Kidney epithelial cell (primary cell): Measurements from ENCODE around the gene DNAH14. TPM values are rescaled to one million over a fixed set of nuclear protein-coding genes. Genes with fewer than 3 reads are reported as not detected.

ENCODE experiments used
- DNase-seq: peaks from one replicate; pipeline ENCODE4 v3.0.0-alpha.2; 2010; ENCODE audit warnings: low read depth
- H3K27me3 ChIP-seq: 2 replicates; pipeline ENCODE4 v1.6.0; 2011; ENCODE audit warnings: low read length; ENCODE audit not compliant: control insufficient read depth, insufficient read depth
- H3K36me3 ChIP-seq: 2 replicates; pipeline ENCODE4 v1.5.1; 2011; ENCODE audit warnings: low read length; ENCODE audit not compliant: control insufficient read depth, insufficient read depth
- H3K4me3 ChIP-seq: 2 replicates; pipeline ENCODE4 v1.5.1; 2011; ENCODE audit warnings: low read depth, mild to moderate bottlenecking, control low read depth, low read length
- total RNA-seq: library from RNA; depleted of rRNA; stranded (reverse); fragments of >200 nt; gene quantifications from 2 replicates; pipeline ENCODE4 v1.2.3, GENCODE V29; 2015
- TF ChIP-seq, protein P1 (sequence below): IDR thresholded peaks from 2 replicates; pipeline ENCODE4 v1.5.1; 2011; ENCODE audit warnings: mild to moderate bottlenecking, moderate library complexity, low read length, control low read depth, inconsistent platforms; ENCODE audit not compliant: insufficient read depth, poor library complexity, severe bottlenecking

The DNAH14 gene
- total RNA-seq, 1 donor from 2014 or later = 30.8 TPM

- Histone ChIP-seq H3K36me3 (no peaks in the 10 kb centered on the region), H3K27me3 (no peaks in the 10 kb centered on the region), H3K4me3 (no peak overlapping the region)
- TF ChIP-seq, protein P1, sequence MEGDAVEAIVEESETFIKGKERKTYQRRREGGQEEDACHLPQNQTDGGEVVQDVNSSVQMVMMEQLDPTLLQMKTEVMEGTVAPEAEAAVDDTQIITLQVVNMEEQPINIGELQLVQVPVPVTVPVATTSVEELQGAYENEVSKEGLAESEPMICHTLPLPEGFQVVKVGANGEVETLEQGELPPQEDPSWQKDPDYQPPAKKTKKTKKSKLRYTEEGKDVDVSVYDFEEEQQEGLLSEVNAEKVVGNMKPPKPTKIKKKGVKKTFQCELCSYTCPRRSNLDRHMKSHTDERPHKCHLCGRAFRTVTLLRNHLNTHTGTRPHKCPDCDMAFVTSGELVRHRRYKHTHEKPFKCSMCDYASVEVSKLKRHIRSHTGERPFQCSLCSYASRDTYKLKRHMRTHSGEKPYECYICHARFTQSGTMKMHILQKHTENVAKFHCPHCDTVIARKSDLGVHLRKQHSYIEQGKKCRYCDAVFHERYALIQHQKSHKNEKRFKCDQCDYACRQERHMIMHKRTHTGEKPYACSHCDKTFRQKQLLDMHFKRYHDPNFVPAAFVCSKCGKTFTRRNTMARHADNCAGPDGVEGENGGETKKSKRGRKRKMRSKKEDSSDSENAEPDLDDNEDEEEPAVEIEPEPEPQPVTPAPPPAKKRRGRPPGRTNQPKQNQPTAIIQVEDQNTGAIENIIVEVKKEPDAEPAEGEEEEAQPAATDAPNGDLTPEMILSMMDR = no peak
- no peak for DNase-seq
Observed at GRCh38 chr1:225259542-225259941, 330.1 kb downstream of the DNAH14 start.

- DNase-seq = no peak
- TF ChIP-seq, protein P1 = no peak
- no peaks in the 10 kb centered on the region for H3K27me3 ChIP-seq
- no peak overlapping the region for H3K4me3 ChIP-seq
- no peaks in the 10 kb centered on the region for H3K36me3 ChIP-seq
Observed at GRCh38 chr1:225260319-225260718, 330.8 kb downstream of the DNAH14 start.

DNA sequence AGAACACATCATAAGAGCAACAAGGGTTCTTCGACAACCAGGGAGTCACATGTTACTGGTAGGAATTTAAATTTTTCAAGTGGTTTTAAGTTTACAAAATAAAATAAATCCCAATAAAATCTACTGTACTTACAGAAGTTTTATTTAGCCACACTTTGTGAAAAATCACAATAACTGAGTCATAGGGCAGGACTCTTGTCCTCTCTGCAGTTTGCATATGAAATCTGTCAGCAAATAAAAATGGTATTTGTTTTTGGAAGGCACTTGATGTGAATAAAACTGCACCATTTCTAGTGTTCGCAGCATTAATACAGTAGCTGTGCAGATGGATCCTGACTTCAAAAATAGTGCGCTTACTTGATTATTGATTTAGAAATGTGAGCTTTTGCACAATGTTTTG, 348.0 kb downstream of the DNAH14 start:
- TF ChIP-seq, protein P1 = no peak
- DNase-seq = no peak

GRCh38 chr1:225280563-225280962, 351.1 kb downstream of the DNAH14 start:
- no peak for DNase-seq
- no peak overlapping the region for H3K4me3 ChIP-seq
- TF ChIP-seq, protein P1 = no peak
- no peaks in the 10 kb centered on the region for H3K36me3 ChIP-seq
- no peaks in the 10 kb centered on the region for H3K27me3 ChIP-seq

More for the DNA sequence above, 348.0 kb downstream of the DNAH14 start:
- H3K4me3 ChIP-seq = no peak overlapping the region
- no peaks in the 10 kb centered on the region for H3K27me3 ChIP-seq
- H3K36me3 ChIP-seq = no peaks in the 10 kb centered on the region

DNA sequence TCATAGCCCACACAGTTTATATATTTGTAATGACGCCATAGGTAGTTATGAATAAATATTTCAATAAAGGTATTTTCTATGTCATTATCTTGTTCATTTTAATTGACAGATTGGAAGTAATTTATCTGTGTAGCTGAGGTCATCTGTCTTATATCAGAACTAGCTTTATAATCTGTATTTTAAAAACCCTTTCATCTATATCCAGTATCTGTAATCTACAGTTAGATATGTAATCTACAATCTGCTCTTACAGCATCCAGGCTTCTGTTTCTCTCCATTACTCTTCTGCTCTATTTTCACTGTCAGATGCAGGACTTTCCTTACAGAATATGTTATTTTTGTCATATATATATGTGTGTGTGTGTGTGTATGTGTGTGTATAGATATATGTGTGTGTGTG, 360.8 kb downstream of the DNAH14 start:
- Histone ChIP-seq H3K27me3 (no peaks in the 10 kb centered on the region), H3K4me3 (no peak overlapping the region), H3K36me3 (no peaks in the 10 kb centered on the region)
- DNase-seq = no peak
- TF ChIP-seq, protein P1 = no peak

DNA sequence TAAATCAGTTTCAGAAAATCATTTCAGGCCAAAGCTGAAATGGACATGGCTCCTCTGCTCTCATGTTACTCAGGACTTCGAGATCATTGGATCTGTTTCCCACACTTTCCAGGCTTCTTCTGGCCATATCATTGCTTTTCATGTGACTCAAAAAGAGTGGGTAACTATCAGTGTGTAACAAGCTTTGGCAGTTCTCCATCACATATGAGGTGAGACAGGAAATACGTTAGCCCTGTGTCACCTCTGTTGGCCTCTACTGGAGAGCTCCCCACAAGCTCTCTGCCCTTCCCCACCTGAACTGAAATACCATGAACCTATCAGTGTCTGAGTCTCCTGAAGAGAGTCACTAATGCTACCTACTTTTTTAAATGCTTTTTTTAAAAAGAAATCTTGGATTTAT, 370.1 kb downstream of the DNAH14 start:
- peak; percentile 29 for DNase-seq
- TF ChIP-seq, protein P1 = no peak
- Histone ChIP-seq H3K36me3 (no peaks in the 10 kb centered on the region), H3K27me3 (no peaks in the 10 kb centered on the region), H3K4me3 (no peak overlapping the region)
